HEK293 (cell line): ENCODE results near the gene ZCCHC24.

ENCODE experiments used
- CTCF ChIP-seq: fragments of 450-650 bp; formaldehyde crosslinking; IDR thresholded peaks from 2 replicates; pipeline ENCODE4 v1.5.1; 2016; ENCODE audit warnings: missing biosample characterization, missing genetic modification characterization
- KLF10 ChIP-seq: fragments of 450-650 bp; IDR thresholded peaks from 2 replicates; pipeline ENCODE4 v1.5.1; 2018; ENCODE audit warnings: missing biosample characterization, mild to moderate bottlenecking, missing genetic modification characterization
- KLF8 ChIP-seq: fragments of 450-650 bp; formaldehyde crosslinking; IDR thresholded peaks from 2 replicates; pipeline ENCODE4 v1.5.1; 2016; ENCODE audit warnings: missing biosample characterization, missing genetic modification characterization
- KLF9 ChIP-seq: fragments of 450-650 bp; formaldehyde crosslinking; IDR thresholded peaks from 2 replicates; pipeline ENCODE4 v1.5.1; 2016; ENCODE audit warnings: missing biosample characterization, missing genetic modification characterization, low read depth
- PRDM10 ChIP-seq: fragments of 450-650 bp; formaldehyde crosslinking; IDR thresholded peaks from 2 replicates; pipeline ENCODE4 v1.5.1; 2016; ENCODE audit warnings: missing biosample characterization, missing genetic modification characterization
- PRDM4 ChIP-seq: fragments of 450-650 bp; formaldehyde crosslinking; IDR thresholded peaks from 2 replicates; pipeline ENCODE4 v1.5.1; 2017; ENCODE audit warnings: missing biosample characterization, missing genetic modification characterization
- SETDB1 ChIP-seq: IDR thresholded peaks from one replicate; pipeline ENCODE4 v1.6.1; 2017; ENCODE audit warnings: mild to moderate bottlenecking, low read length, moderate library complexity, mixed read lengths; ENCODE audit not compliant: insufficient read length
- SP3 ChIP-seq: fragments of 450-650 bp; formaldehyde crosslinking; IDR thresholded peaks from 2 replicates; pipeline ENCODE4 v1.5.1; 2016; ENCODE audit warnings: missing biosample characterization, missing genetic modification characterization
- ZBTB48 ChIP-seq: fragments of 450-650 bp; formaldehyde crosslinking; IDR thresholded peaks from 2 replicates; pipeline ENCODE4 v1.5.1; 2016; ENCODE audit warnings: missing biosample characterization, missing genetic modification characterization
- ZEB2 ChIP-seq: fragments of 450-650 bp; formaldehyde crosslinking; IDR thresholded peaks from 2 replicates; pipeline ENCODE4 v1.5.1; 2016; ENCODE audit warnings: missing biosample characterization, missing genetic modification characterization
- ZNF121 ChIP-seq: fragments of 450-650 bp; formaldehyde crosslinking; IDR thresholded peaks from 2 replicates; pipeline ENCODE4 v1.5.1; 2016; ENCODE audit warnings: missing biosample characterization, missing genetic modification characterization
- ZNF16 ChIP-seq: fragments of 450-650 bp; formaldehyde crosslinking; IDR thresholded peaks from 2 replicates; pipeline ENCODE4 v1.5.1; 2016; ENCODE audit warnings: low read depth, missing biosample characterization, missing genetic modification characterization
- ZNF175 ChIP-seq: fragments of 450-650 bp; formaldehyde crosslinking; IDR thresholded peaks from 2 replicates; pipeline ENCODE4 v1.5.1; 2016; ENCODE audit warnings: missing biosample characterization, missing genetic modification characterization
- ZNF24 ChIP-seq: fragments of 450-650 bp; formaldehyde crosslinking; IDR thresholded peaks from 2 replicates; pipeline ENCODE4 v1.5.1; 2016; ENCODE audit warnings: missing biosample characterization, missing genetic modification characterization
- ZNF335 ChIP-seq: fragments of 450-650 bp; formaldehyde crosslinking; conservative IDR thresholded peaks from 2 replicates; pipeline ENCODE4 v1.5.1; 2016; ENCODE audit warnings: missing biosample characterization, missing genetic modification characterization
- ZNF366 ChIP-seq: fragments of 450-650 bp; formaldehyde crosslinking; conservative IDR thresholded peaks from 2 replicates; pipeline ENCODE4 v1.5.1; 2016; ENCODE audit warnings: missing biosample characterization, missing genetic modification characterization
- ZNF391 ChIP-seq: fragments of 450-650 bp; formaldehyde crosslinking; IDR thresholded peaks from 2 replicates; pipeline ENCODE4 v1.5.1; 2016; ENCODE audit warnings: low read depth, missing biosample characterization, missing genetic modification characterization, borderline replicate concordance
- ZNF561 ChIP-seq: fragments of 450-650 bp; IDR thresholded peaks from 2 replicates; pipeline ENCODE4 v1.5.1; 2018; ENCODE audit warnings: missing biosample characterization, missing genetic modification characterization, borderline replicate concordance
- ZNF645 ChIP-seq: fragments of 450-650 bp; formaldehyde crosslinking; IDR thresholded peaks from 2 replicates; pipeline ENCODE4; 2016; ENCODE audit warnings: missing biosample characterization, missing genetic modification characterization
- ZNF692 ChIP-seq: fragments of 450-650 bp; formaldehyde crosslinking; IDR thresholded peaks from 2 replicates; pipeline ENCODE4 v1.5.1; 2016; ENCODE audit warnings: missing biosample characterization, missing genetic modification characterization
- ZNF843 ChIP-seq: fragments of 450-650 bp; formaldehyde crosslinking; IDR thresholded peaks from 2 replicates; pipeline ENCODE4 v1.5.1; 2016; ENCODE audit warnings: missing biosample characterization, missing genetic modification characterization
- ZSCAN4 ChIP-seq: fragments of 450-650 bp; formaldehyde crosslinking; IDR thresholded peaks from 2 replicates; pipeline ENCODE4 v1.5.1; 2017; ENCODE audit warnings: missing biosample characterization, missing genetic modification characterization
- ZSCAN5A ChIP-seq: fragments of 450-650 bp; formaldehyde crosslinking; IDR thresholded peaks from 2 replicates; pipeline ENCODE4 v1.5.1; 2016; ENCODE audit warnings: missing biosample characterization, missing genetic modification characterization
- TF ChIP-seq, protein P1 (sequence below): fragments of 450-650 bp; formaldehyde crosslinking; IDR thresholded peaks from 2 replicates; pipeline ENCODE4 v1.5.1; 2016; ENCODE audit warnings: missing biosample characterization, missing genetic modification characterization

The ZCCHC24 gene

GRCh38 chr10:79347894-79348639, 97.4 kb downstream of the ZCCHC24 start (continued):
- TF ChIP-seq, protein P1, sequence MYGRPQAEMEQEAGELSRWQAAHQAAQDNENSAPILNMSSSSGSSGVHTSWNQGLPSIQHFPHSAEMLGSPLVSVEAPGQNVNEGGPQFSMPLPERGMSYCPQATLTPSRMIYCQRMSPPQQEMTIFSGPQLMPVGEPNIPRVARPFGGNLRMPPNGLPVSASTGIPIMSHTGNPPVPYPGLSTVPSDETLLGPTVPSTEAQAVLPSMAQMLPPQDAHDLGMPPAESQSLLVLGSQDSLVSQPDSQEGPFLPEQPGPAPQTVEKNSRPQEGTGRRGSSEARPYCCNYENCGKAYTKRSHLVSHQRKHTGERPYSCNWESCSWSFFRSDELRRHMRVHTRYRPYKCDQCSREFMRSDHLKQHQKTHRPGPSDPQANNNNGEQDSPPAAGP (tag by site-specific recombination): peak; percentile 61; the same call in 1 of the 2 replicates
- TF ChIP-seq ZNF16 (tag by site-specific recombination) (no peak), ZNF843 (tag by site-specific recombination) (peak; percentile 32; the same call in 1 of the 2 replicates), ZSCAN5A (tag by site-specific recombination) (no peak), KLF10 (tag by site-specific recombination) (no peak), ZNF121 (tag by site-specific recombination) (peak; percentile 80), CTCF (tag by site-specific recombination) (peak; percentile 45; the same call in 1 of the 2 replicates), ZNF24 (peak; percentile 58; the same call in 1 of the 2 replicates), SP3 (tag by site-specific recombination) (peak; percentile 58), ZNF175 (tag by site-specific recombination) (no peak), ZNF391 (peak; percentile 15; the same call in 1 of the 2 replicates), ZNF645 (tag by site-specific recombination) (no peak), ZNF366 (tag by site-specific recombination) (no peak), ZSCAN4 (tag by site-specific recombination) (no peak), ZBTB48 (tag by site-specific recombination) (no peak), ZEB2 (tag by site-specific recombination) (0 out of 2 replicates have a peak, but pooled peaks have one; percentile 40), PRDM4 (tag by site-specific recombination) (peak; percentile 55; the same call in 1 of the 2 replicates), SETDB1 (no peak), ZNF561 (tag by site-specific recombination) (no peak), KLF9 (tag by site-specific recombination) (peak; percentile 79), KLF8 (tag by site-specific recombination) (0 out of 2 replicates have a peak, but pooled peaks have one; percentile 37), ZNF692 (peak; percentile 76), ZNF335 (tag by site-specific recombination) (peak; percentile 55), PRDM10 (tag by site-specific recombination) (no peak; the same call in 1 of the 2 replicates)
